A673 (cell line): ENCODE measurements around the gene LCMT1. TPM values are rescaled to one million over a fixed set of nuclear protein-coding genes. Genes with fewer than 3 reads are reported as not detected.

Experiments
- BruUV-seq: library from RNA; stranded (reverse); fragments of 400-500 nt; replicated peaks from 2 replicates; lab custom pipeline; 2021; lab: Mats Ljungman, UMichigan
- CTCF ChIA-PET: fragments of 300-600 bp; sonication (Branson Sonifier 250); formaldehyde crosslinking; loops from one replicate; lab custom pipeline; 2022; ENCODE audit warnings: antibody characterized with exemption; lab: Charles Lee
- POLR2A ChIA-PET: fragments of 300-600 bp; sonication (Branson Sonifier 250); formaldehyde crosslinking; loops from one replicate; lab custom pipeline; 2022; ENCODE audit warnings: antibody characterized with exemption; ENCODE audit not compliant: low non-redundant PET; lab: Charles Lee
- DNase-seq: peaks from one replicate; pipeline ENCODE4 v3.0.0-alpha.2; 2015; ENCODE audit warnings: low spot score
- H3K27ac ChIP-seq: fragments of 200-600 bp; sonication (generic); 2 replicates; pipeline ENCODE4 v1.5.1; 2016; ENCODE audit warnings: mixed run types, low read depth, mild to moderate bottlenecking, mixed read lengths, antibody characterized with exemption, low read length; ENCODE audit not compliant: poor library complexity, severe bottlenecking
- H3K27me3 ChIP-seq: fragments of 200-600 bp; sonication (generic); replicated peaks from 2 replicates; pipeline ENCODE4 v1.6.1; 2017; ENCODE audit warnings: mixed run types, low read depth, mild to moderate bottlenecking, mixed read lengths, antibody characterized with exemption, low read length; ENCODE audit not compliant: insufficient read depth, poor library complexity
- H3K36me3 ChIP-seq: fragments of 200-600 bp; sonication (generic); 2 replicates; pipeline ENCODE4 v1.6.1; 2016; ENCODE audit warnings: mixed run types, mild to moderate bottlenecking, mixed read lengths, antibody characterized with exemption, low read length; ENCODE audit not compliant: insufficient read depth, poor library complexity, severe bottlenecking
- H3K4me1 ChIP-seq: fragments of 200-600 bp; sonication (generic); 2 replicates; pipeline ENCODE4 v1.6.1; 2017; ENCODE audit warnings: mixed run types, mild to moderate bottlenecking, mixed read lengths, antibody characterized with exemption, low read length; ENCODE audit not compliant: insufficient read depth, poor library complexity, severe bottlenecking
- H3K4me3 ChIP-seq: fragments of 200-600 bp; sonication (generic); 2 replicates; pipeline ENCODE4 v1.5.1; 2016; ENCODE audit warnings: low read depth, mixed run types, mild to moderate bottlenecking, mixed read lengths, low read length; ENCODE audit not compliant: poor library complexity, severe bottlenecking
- H3K9me3 ChIP-seq: fragments of 200-600 bp; sonication (generic); 2 replicates; pipeline ENCODE4 v1.6.1; 2016; ENCODE audit warnings: mixed run types, low read depth, mild to moderate bottlenecking, mixed read lengths, antibody characterized with exemption, low read length; ENCODE audit not compliant: poor library complexity, severe bottlenecking
- EZH2 ChIP-seq: fragments of 200-600 bp; sonication (generic); IDR thresholded peaks from 2 replicates; pipeline ENCODE4 v1.6.1; 2017; ENCODE audit warnings: borderline replicate concordance, low read depth, mild to moderate bottlenecking, mixed read lengths, antibody characterized with exemption, low read length; ENCODE audit not compliant: poor library complexity, severe bottlenecking
- intact Hi-C: fragments of 100-400 bp; cut with micrococcal nuclease; formaldehyde crosslinking; loops from one replicate; pipeline ENCODE4 v1.10.0; 2022; ENCODE audit not compliant: unreplicated experiment
- total RNA-seq: library from RNA; stranded (reverse); gene quantifications from 2 replicates; pipeline ENCODE4 v1.2.3, GENCODE V29; 2021
- TF ChIP-seq, protein P1 (sequence below): fragments of 300-800, 200-600 bp; sonication (generic); conservative IDR thresholded peaks from 2 replicates; pipeline ENCODE4 v1.5.1; 2017; ENCODE audit warnings: low read depth, mild to moderate bottlenecking, antibody characterized with exemption, low read length, moderate library complexity, mixed read lengths

LCMT1 gene
- total RNA-seq, 1 experiment from 2014 or later: 56.3 TPM

DNA sequence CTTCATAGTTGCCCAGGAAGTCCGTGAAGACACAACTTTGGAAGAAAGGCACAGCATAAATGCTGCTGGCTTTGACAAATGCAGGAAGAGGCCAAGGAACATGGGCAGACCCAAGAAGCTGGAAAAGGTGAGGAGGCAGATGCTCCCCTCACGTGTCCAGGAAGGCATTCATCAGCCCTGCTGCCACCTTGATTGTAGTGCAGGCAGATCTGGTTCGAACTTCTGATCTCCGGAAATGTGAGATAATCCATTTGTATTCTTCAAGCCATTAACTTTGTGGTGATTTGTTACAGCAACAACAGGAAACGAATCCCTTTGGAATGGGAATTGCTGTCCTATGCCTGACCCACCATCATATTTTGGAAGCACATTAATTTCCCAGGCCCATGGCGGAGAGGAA, 28.5 kb upstream of the LCMT1 start:
- no peak for TF ChIP-seq EZH2
- TF ChIP-seq, protein P1, sequence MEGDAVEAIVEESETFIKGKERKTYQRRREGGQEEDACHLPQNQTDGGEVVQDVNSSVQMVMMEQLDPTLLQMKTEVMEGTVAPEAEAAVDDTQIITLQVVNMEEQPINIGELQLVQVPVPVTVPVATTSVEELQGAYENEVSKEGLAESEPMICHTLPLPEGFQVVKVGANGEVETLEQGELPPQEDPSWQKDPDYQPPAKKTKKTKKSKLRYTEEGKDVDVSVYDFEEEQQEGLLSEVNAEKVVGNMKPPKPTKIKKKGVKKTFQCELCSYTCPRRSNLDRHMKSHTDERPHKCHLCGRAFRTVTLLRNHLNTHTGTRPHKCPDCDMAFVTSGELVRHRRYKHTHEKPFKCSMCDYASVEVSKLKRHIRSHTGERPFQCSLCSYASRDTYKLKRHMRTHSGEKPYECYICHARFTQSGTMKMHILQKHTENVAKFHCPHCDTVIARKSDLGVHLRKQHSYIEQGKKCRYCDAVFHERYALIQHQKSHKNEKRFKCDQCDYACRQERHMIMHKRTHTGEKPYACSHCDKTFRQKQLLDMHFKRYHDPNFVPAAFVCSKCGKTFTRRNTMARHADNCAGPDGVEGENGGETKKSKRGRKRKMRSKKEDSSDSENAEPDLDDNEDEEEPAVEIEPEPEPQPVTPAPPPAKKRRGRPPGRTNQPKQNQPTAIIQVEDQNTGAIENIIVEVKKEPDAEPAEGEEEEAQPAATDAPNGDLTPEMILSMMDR: no peak
- POLR2A ChIA-PET: no interaction called here

DNA sequence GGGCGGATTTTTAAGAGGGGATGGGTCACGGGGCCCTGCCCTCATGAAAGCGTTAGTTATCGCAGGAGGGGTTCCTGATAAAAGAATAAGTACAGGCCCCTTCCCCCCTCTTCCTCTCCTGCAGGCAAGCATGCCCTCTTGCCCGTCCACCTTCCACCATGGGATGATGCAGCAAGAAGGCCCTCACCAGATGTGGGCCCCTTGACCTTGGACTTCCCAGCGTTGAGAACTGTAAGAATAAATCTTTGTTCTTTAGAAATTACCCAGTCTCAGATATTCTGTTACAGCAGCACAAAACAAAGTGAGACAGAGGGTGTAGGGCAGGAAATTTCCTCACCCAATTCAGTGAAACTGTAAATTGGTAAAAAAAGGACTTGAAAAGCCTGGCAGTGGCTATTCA, 27.8 kb upstream of the LCMT1 start:
- no TSS peak for BruUV-seq

More for the DNA sequence above, 28.5 kb upstream of the LCMT1 start:
- no peak for DNase-seq
- intact Hi-C loops: no loop called here
- no peak overlapping the region for H3K27ac ChIP-seq
- H3K4me3 ChIP-seq: no peak overlapping the region
- no peaks in the 10 kb centered on the region for H3K9me3 ChIP-seq
- no TSS peak for BruUV-seq
- H3K36me3 ChIP-seq: no peaks in the 10 kb centered on the region
- H3K4me1 ChIP-seq: no peaks in the 10 kb centered on the region
- no peaks in the 10 kb centered on the region for H3K27me3 ChIP-seq
- CTCF ChIA-PET: no interaction called here

DNA sequence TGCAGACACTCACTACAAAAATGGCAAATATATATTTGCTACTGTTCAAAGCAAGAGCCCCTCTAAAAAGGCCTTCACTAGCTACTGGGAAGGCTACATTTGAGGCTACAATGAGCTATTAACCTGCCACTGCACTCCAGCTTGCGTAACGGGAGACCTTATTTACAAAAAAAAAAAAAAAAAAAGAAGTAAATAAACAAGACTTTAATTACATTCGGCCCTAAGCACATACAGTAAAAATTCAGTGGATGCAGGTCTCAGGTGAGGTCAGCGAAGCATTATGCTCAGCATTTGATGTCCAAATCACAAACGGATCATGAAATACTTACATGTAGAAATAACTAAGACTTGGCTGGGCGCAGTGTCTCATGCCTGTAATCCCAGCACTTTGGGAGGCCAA, 26.7 kb upstream of the LCMT1 start:
- CTCF ChIA-PET: no interaction called here
- intact Hi-C loops: no loop called here
- Histone ChIP-seq H3K27ac (no peak overlapping the region), H3K27me3 (no peaks in the 10 kb centered on the region), H3K4me1 (no peaks in the 10 kb centered on the region), H3K36me3 (no peaks in the 10 kb centered on the region), H3K4me3 (no peak overlapping the region), H3K9me3 (no peaks in the 10 kb centered on the region)
- TF ChIP-seq EZH2: no peak
- TF ChIP-seq, protein P1: no peak
- POLR2A ChIA-PET: interaction anchor here (0.7 kb wide), 1 partner anchor 36 kb away, joined by 7 read pairs; no protein-coding TSS in a partner anchor
- DNase-seq: no peak
- BruUV-seq: no TSS peak

More for the DNA sequence above, 27.8 kb upstream of the LCMT1 start:
- intact Hi-C loops: no loop called here
- ChIA-PET POLR2A (no interaction called here), CTCF (no interaction called here)
- Histone ChIP-seq H3K27me3 (no peaks in the 10 kb centered on the region), H3K27ac (no peak overlapping the region), H3K4me3 (no peak overlapping the region), H3K4me1 (no peaks in the 10 kb centered on the region), H3K9me3 (no peaks in the 10 kb centered on the region), H3K36me3 (no peaks in the 10 kb centered on the region)
- no peak for DNase-seq
- TF ChIP-seq, protein P1: no peak
- no peak for TF ChIP-seq EZH2
